ENCODE measurements around the gene PGAM2. TPM values are rescaled to one million over a fixed set of nuclear protein-coding genes. Genes with fewer than 3 reads are reported as not detected.

The PGAM2 gene
- total RNA-seq, 1 donor from 2014 or later: 671 TPM

DNA sequence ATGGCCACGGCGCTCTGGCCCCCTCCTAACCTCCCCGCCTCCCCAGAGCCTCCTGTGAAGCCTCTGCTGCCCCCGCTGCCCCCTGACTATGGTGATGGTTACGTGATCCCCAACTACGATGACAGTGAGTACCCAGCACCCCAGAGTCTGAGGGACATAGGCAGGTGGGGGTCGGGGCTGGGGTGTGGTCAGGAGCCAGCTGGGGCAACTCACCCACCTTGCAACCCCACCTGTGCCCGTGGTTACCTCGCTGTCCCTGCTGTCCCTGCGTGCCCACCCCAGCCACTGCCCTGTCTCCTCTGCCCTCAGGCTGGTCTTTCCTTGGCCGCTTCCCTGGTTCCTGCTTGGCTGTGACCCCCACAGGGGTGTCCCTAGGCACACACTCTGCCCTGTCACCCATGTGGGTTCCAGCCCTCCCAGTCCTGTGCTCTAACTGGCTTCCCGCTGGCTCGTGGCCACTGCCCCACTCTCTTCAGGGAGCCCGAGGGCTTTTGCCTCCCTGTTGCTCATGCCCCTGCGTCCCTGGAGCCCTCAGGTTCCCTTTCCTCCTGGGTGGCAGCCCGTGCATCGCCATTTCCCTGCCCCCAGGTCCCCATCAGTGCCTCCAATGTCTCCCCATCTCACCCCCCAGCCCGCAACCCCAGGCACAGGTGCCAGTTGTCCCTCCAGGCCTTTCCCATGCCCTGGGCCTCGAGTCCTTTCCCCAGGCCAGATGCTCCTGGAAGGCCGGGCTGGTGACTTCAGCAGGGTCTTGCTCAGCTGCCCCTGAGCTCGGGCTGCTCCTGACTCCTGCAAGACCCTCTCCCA lies 42.8 kb upstream of the PGAM2 start:
- no peak overlapping the region for H3K4me3 ChIP-seq
- TF ChIP-seq, protein P1, sequence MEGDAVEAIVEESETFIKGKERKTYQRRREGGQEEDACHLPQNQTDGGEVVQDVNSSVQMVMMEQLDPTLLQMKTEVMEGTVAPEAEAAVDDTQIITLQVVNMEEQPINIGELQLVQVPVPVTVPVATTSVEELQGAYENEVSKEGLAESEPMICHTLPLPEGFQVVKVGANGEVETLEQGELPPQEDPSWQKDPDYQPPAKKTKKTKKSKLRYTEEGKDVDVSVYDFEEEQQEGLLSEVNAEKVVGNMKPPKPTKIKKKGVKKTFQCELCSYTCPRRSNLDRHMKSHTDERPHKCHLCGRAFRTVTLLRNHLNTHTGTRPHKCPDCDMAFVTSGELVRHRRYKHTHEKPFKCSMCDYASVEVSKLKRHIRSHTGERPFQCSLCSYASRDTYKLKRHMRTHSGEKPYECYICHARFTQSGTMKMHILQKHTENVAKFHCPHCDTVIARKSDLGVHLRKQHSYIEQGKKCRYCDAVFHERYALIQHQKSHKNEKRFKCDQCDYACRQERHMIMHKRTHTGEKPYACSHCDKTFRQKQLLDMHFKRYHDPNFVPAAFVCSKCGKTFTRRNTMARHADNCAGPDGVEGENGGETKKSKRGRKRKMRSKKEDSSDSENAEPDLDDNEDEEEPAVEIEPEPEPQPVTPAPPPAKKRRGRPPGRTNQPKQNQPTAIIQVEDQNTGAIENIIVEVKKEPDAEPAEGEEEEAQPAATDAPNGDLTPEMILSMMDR (IDR thresholded peaks at IDR 0.05; ENCODE audit: borderline replicate concordance): no peak
- H3K27ac ChIP-seq (replicated peaks): no peak overlapping the region
- no peak for DNase-seq
- H3K36me3 ChIP-seq: no peaks in the 10 kb centered on the region
- peaks cover 21% of the 10 kb centered on the region for H3K4me1 ChIP-seq
- intact Hi-C loops (cut with micrococcal nuclease): no loop called here
- H3K27me3 ChIP-seq (ENCODE audit: low read depth): peaks cover 10% of the 10 kb centered on the region
- no peaks in the 10 kb centered on the region for H3K9me3 ChIP-seq (replicated peaks)

DNA sequence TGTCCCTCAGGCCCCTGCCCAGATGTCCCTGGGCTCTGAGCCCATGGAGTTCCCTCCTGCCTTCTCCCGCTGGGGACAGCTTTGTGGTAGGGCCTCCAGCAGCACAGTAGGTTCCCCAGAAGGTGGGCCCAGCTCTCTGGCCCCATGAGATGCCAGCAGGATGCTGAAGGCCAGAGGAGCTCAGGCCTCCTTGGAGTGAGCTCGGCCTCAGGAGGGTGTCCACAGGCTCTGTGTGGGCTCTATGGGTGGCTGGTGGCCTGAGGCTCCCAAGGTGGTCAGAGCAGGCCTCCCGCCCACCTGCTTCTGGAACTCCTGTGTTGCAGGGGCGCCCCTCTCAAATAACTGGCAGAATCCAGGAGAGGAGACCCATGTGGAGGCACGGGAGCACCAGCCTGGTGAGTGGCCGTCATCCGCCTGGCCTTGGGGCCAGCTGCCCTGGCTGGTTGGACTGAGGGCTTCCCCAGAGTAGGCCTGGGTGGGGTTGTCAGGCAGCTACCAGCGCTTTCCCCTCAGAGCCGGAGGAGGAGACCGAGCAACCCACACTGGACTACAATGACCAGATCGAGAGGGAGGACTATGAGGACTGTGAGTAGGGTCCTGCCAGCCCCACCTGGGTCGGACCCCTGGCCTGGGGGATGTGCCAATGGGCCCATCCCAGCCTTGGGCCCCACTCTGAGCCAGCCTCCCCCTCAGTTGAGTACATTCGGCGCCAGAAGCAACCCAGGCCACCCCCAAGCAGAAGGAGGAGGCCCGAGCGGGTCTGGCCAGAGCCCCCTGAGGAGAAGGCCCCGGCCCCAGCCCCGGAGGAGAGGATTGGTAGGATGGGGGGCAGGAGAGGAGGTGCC lies 42.0 kb upstream of the PGAM2 start:
- H3K4me1 ChIP-seq: peaks cover 21% of the 10 kb centered on the region
- no peak overlapping the region for H3K27ac ChIP-seq (replicated peaks)
- H3K9me3 ChIP-seq (replicated peaks): no peaks in the 10 kb centered on the region
- TF ChIP-seq, protein P1 (IDR thresholded peaks at IDR 0.05; ENCODE audit: borderline replicate concordance): no peak
- H3K36me3 ChIP-seq: no peaks in the 10 kb centered on the region
- intact Hi-C loops (cut with micrococcal nuclease): no loop called here
- DNase-seq: no peak
- H3K4me3 ChIP-seq: no peak overlapping the region
- H3K27me3 ChIP-seq (ENCODE audit: low read depth): peaks cover 10% of the 10 kb centered on the region

DNA sequence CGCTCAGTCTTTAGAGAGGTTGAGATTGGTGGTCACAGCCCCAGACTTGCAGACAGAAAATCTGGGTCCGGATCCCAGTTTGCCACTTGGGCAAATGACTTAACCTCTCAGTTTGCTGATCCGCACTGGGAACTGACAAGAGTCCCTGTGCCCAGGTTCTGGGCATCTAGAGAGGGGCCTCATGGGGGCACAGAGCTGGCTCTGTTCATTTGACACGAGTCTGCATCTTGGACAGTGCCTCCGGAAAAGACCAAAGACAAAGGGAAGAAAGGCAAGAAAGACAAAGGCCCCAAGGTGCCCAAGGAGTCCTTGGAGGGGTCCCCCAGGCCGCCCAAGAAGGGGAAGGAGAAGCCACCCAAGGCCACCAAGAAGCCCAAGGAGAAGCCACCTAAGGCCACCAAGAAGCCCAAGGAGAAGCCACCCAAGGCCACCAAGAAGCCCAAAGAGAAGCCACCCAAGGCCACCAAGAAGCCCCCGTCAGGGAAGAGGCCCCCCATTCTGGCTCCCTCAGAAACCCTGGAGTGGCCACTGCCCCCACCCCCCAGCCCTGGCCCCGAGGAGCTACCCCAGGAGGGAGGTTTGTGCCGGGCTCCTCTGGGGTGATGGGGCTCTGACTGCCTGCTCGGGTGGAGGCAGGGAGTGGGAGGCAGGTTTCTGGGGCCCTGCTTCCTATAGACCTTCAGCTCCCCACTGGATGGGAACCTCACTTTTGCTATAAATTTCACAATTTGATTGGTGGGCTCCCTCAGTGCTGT lies 41.1 kb upstream of the PGAM2 start:
- H3K4me1 ChIP-seq: peaks cover 21% of the 10 kb centered on the region
- DNase-seq: no peak
- TF ChIP-seq, protein P1 (IDR thresholded peaks at IDR 0.05; ENCODE audit: borderline replicate concordance): no peak
- H3K4me3 ChIP-seq: no peak overlapping the region
- no peaks in the 10 kb centered on the region for H3K9me3 ChIP-seq (replicated peaks)
- intact Hi-C loops (cut with micrococcal nuclease): no loop called here
- H3K36me3 ChIP-seq: no peaks in the 10 kb centered on the region
- H3K27me3 ChIP-seq (ENCODE audit: low read depth): peaks cover 10% of the 10 kb centered on the region
- H3K27ac ChIP-seq (replicated peaks): no peak overlapping the region

DNA sequence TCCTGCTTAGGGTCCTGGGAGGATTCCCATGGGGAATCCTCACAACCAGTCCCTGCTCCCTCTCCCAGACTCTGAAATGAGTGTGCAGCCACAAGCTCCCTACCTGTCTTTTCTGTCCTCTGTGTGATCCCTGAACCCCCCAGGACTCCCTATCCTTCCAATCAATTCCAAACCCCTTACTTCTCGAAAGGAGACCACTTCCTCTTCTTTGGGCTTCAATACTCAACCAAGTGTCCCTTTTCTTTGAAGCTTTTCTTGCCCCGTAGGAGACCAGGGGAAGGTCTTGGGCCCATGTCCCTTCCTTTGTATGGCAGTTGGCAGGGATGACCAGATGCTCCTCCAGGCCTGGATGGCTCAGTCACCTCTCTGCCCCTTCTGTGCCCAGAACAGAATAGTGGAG lies 40.5 kb upstream of the PGAM2 start:
- Histone ChIP-seq H3K9me3 (replicated peaks) (no peaks in the 10 kb centered on the region), H3K4me3 (peak overlapping the region; percentile 69), H3K36me3 (no peaks in the 10 kb centered on the region), H3K27me3 (ENCODE audit: low read depth) (peaks cover 10% of the 10 kb centered on the region), H3K4me1 (peaks cover 25% of the 10 kb centered on the region), H3K27ac (replicated peaks) (peak overlapping the region; percentile 70)
- intact Hi-C loops (cut with micrococcal nuclease): no loop called here
- TF ChIP-seq, protein P1 (IDR thresholded peaks at IDR 0.05; ENCODE audit: borderline replicate concordance): no peak
- no peak for DNase-seq

Data from left ventricle myocardium inferior (tissue), 1 donor.